Type B pancreatic cell (in vitro differentiated cells): ENCODE data around the gene PNMA6E. TPM values are rescaled to one million over a fixed set of nuclear protein-coding genes. Genes with fewer than 3 reads are reported as not detected.

Source experiments
- DNase-seq: peaks from one replicate; pipeline ENCODE4 v3.0.0; 2021; ENCODE audit warnings: mixed read lengths; ENCODE audit not compliant: unreplicated experiment; ENCODE audit errors: extremely low spot score
- H3K27ac Mint-ChIP-seq: 2 replicates; pipeline ENCODE4 v1.8.0; 2021; ENCODE audit warnings: mild to moderate bottlenecking, mixed read lengths
- H3K27me3 Mint-ChIP-seq: 2 replicates; pipeline ENCODE4 v1.8.0; 2021; ENCODE audit warnings: mixed read lengths
- H3K36me3 Mint-ChIP-seq: 2 replicates; pipeline ENCODE4 v1.8.0; 2021; ENCODE audit warnings: mixed read lengths
- H3K4me1 Mint-ChIP-seq: one replicate; pipeline ENCODE4 v1.8.0; 2021; ENCODE audit warnings: mixed read lengths; ENCODE audit not compliant: unreplicated experiment
- H3K4me3 Mint-ChIP-seq: 2 replicates; pipeline ENCODE4 v1.8.0; 2021; ENCODE audit warnings: mild to moderate bottlenecking, mixed read lengths
- H3K9me3 Mint-ChIP-seq: 2 replicates; pipeline ENCODE4 v1.8.0; 2021; ENCODE audit warnings: mixed read lengths
- CTCF ChIP-seq: fragments of 200-600 bp; sonication (generic); conservative IDR thresholded peaks from 2 replicates; pipeline ENCODE4 v1.5.0; 2021; ENCODE audit warnings: antibody characterized with exemption, mild to moderate bottlenecking
- total RNA-seq: library from RNA; stranded (reverse); gene quantifications from 2 replicates; pipeline ENCODE4 v1.2.1, GENCODE V29; 2021; ENCODE audit warnings: low replicate concordance

Gene PNMA6E
- total RNA-seq, 1 donor from 2014 or later = not detected

- H3K27me3 Mint-ChIP-seq = no peaks in the 10 kb centered on the region
- no peak overlapping the region for H3K4me3 Mint-ChIP-seq
- no peak overlapping the region for H3K27ac Mint-ChIP-seq
- no peak for DNase-seq
- H3K36me3 Mint-ChIP-seq = no peaks in the 10 kb centered on the region
- no peak for TF ChIP-seq CTCF
- no peaks in the 10 kb centered on the region for H3K4me1 Mint-ChIP-seq
- H3K9me3 Mint-ChIP-seq = peaks cover 4% of the 10 kb centered on the region
These were observed 43.3 kb upstream of the PNMA6E start for GRCh38 chrX:153444333-153445011.

- no peaks in the 10 kb centered on the region for H3K4me1 Mint-ChIP-seq
- H3K36me3 Mint-ChIP-seq = no peaks in the 10 kb centered on the region
- no peak overlapping the region for H3K4me3 Mint-ChIP-seq
- no peak for DNase-seq
- no peaks in the 10 kb centered on the region for H3K27me3 Mint-ChIP-seq
- no peak for TF ChIP-seq CTCF
- no peak overlapping the region for H3K27ac Mint-ChIP-seq
- H3K9me3 Mint-ChIP-seq = peaks cover 4% of the 10 kb centered on the region
These were observed 42.6 kb upstream of the PNMA6E start for GRCh38 chrX:153443476-153444332.

GRCh38 chrX:153442463-153442862 lies 41.3 kb upstream of the PNMA6E start:
- H3K36me3 Mint-ChIP-seq = no peaks in the 10 kb centered on the region
- no peak overlapping the region for H3K27ac Mint-ChIP-seq
- no peaks in the 10 kb centered on the region for H3K4me1 Mint-ChIP-seq
- H3K4me3 Mint-ChIP-seq = no peak overlapping the region
- no peak for TF ChIP-seq CTCF
- peaks cover 4% of the 10 kb centered on the region for H3K9me3 Mint-ChIP-seq
- DNase-seq = no peak
- peaks cover 3% of the 10 kb centered on the region for H3K27me3 Mint-ChIP-seq

- Mint-ChIP-seq H3K4me1 (no peaks in the 10 kb centered on the region), H3K27ac (no peak overlapping the region), H3K4me3 (no peak overlapping the region), H3K36me3 (no peaks in the 10 kb centered on the region), H3K9me3 (peaks cover 4% of the 10 kb centered on the region), H3K27me3 (peaks cover 3% of the 10 kb centered on the region)
- no peak for TF ChIP-seq CTCF
- DNase-seq = no peak
These were observed 40.8 kb upstream of the PNMA6E start for GRCh38 chrX:153441981-153442380.

GRCh38 chrX:153441296-153441695 lies 40.1 kb upstream of the PNMA6E start:
- Mint-ChIP-seq H3K9me3 (peaks cover 4% of the 10 kb centered on the region), H3K27me3 (peaks cover 3% of the 10 kb centered on the region), H3K27ac (no peak overlapping the region), H3K4me3 (no peak overlapping the region), H3K4me1 (no peaks in the 10 kb centered on the region), H3K36me3 (no peaks in the 10 kb centered on the region)
- DNase-seq = no peak
- no peak for TF ChIP-seq CTCF
